GM12878 (cell line): Measurements from ENCODE around the gene PC. TPM values are rescaled to one million over a fixed set of nuclear protein-coding genes. Genes with fewer than 3 reads are reported as not detected.
A peak's percentile ranks its signal among the peaks of the same experiment; 100 is the strongest.

Experiments used
- ATAC-seq: fragments of 200-7000 bp; cut with Tn5 transposase; 3 replicates; pipeline ENCODE4 v1.9.1; 2020; ENCODE audit warnings: mild to moderate bottlenecking, moderate library complexity
- BruUV-seq: library from RNA; stranded (reverse); fragments of 400-500 nt; replicated peaks from 2 replicates; lab custom pipeline; 2021; lab: Mats Ljungman, UMichigan
- CTCF ChIA-PET: fragments of 300-600 bp; sonication (Branson Sonifier 250); formaldehyde crosslinking; extraction: SDS; loops from one replicate; lab custom pipeline; 2021; ENCODE audit warnings: inconsistent platforms; lab: Yijun Ruan, JAX
- POLR2A ChIA-PET: fragments of 350-600 bp; formaldehyde crosslinking; extraction: SDS; loops from one replicate; lab custom pipeline; 2021; ENCODE audit warnings: inconsistent platforms; lab: Charles Lee
- RAD21 ChIA-PET: fragments of 300-600 bp; sonication (Branson Sonifier 250); formaldehyde crosslinking; loops from one replicate; lab custom pipeline; 2023; ENCODE audit warnings: antibody characterized with exemption; ENCODE audit not compliant: unreplicated experiment; lab: Charles Lee
- SMC1A ChIA-PET: fragments of 300-600 bp; sonication (Branson Sonifier 250); formaldehyde crosslinking; loops from one replicate; lab custom pipeline; 2023; ENCODE audit not compliant: unreplicated experiment, uncharacterized antibody; lab: Charles Lee
- DNase-seq: peaks from one replicate; pipeline ENCODE4 v3.0.0-alpha.2; 2011; ENCODE audit warnings: low read depth, low spot score
- FAIRE-seq: peaks from 3 replicates; lab custom pipeline; 2011; peaks lifted over from hg19 to GRCh38; lab: Jason Lieb, UNC
- H2AFZ ChIP-seq: 2 replicates; pipeline ENCODE4 v1.6.0; 2011; ENCODE audit warnings: low read depth, low read length, control low read depth; ENCODE audit not compliant: control insufficient read depth
- H3K27ac ChIP-seq: 2 replicates; pipeline ENCODE4 v1.5.1; 2011; ENCODE audit warnings: control low read depth; ENCODE audit not compliant: control insufficient read depth, insufficient read depth
- H3K27me3 ChIP-seq, 2 experiments: replicated peaks in 1 of 2; 2 replicates each; pipeline versions ENCODE4 v1.6.0 to v1.6.1; 2011; ENCODE audit warnings: low read length in 1 of 2; ENCODE audit not compliant: control insufficient read depth in 2 of 2, insufficient read depth in 2 of 2
- H3K36me3 ChIP-seq, 2 experiments: 2 replicates each; pipeline ENCODE4 v1.5.1; 2011; ENCODE audit warnings: low read length in 1 of 2; ENCODE audit not compliant: control insufficient read depth in 2 of 2, insufficient read depth in 2 of 2
- H3K4me1 ChIP-seq: 2 replicates; pipeline ENCODE4 v1.6.1; 2011; ENCODE audit warnings: mild to moderate bottlenecking, low read length, moderate library complexity, mixed read lengths; ENCODE audit not compliant: control insufficient read depth, insufficient read depth
- H3K4me2 ChIP-seq: 2 replicates; pipeline ENCODE4 v1.6.0; 2011; ENCODE audit warnings: control low read depth; ENCODE audit not compliant: control insufficient read depth, insufficient read depth
- H3K4me3 ChIP-seq: fragments of 200-600 bp; sonication (generic); 2 replicates; pipeline ENCODE4 v1.5.1; 2016
- H3K79me2 ChIP-seq: 2 replicates; pipeline ENCODE4 v1.6.0; 2011; ENCODE audit warnings: low read length; ENCODE audit not compliant: control insufficient read depth, insufficient read depth
- H3K9ac ChIP-seq: 2 replicates; pipeline ENCODE4 v1.8.0; 2011; ENCODE audit warnings: low read length, control low read depth, mixed read lengths; ENCODE audit not compliant: control insufficient read depth, insufficient read depth
- H3K9me3 ChIP-seq: replicated peaks from 3 replicates; pipeline ENCODE4 v1.5.1; 2011; ENCODE audit warnings: mild to moderate bottlenecking, low read length; ENCODE audit not compliant: control insufficient read depth, insufficient read depth
- H4K20me1 ChIP-seq: 2 replicates; pipeline ENCODE4 v1.6.0; 2011; ENCODE audit not compliant: control insufficient read depth, insufficient read depth
- BRCA1 ChIP-seq: IDR thresholded peaks from 2 replicates; pipeline ENCODE4 v1.6.1; 2011; ENCODE audit warnings: low read depth, low read length, improper control_type of control experiment
- CTCF ChIP-seq, 3 experiments: IDR thresholded peaks in 2 of 3; conservative IDR thresholded peaks in 1 of 3; 2 replicates each; pipeline ENCODE4 v1.5.1; 2011; ENCODE audit warnings: low read depth in 3 of 3, low read length in 3 of 3, mild to moderate bottlenecking in 3 of 3, control low read depth in 2 of 3, moderate library complexity in 2 of 3, inconsistent platforms in 1 of 3, mixed read lengths in 1 of 3; ENCODE audit not compliant: control insufficient read depth in 2 of 3, insufficient read depth in 1 of 3; ENCODE audit errors: extremely low read depth in 1 of 3
- IRF4 ChIP-seq: IDR thresholded peaks from 2 replicates; pipeline ENCODE4 v1.6.1; 2011; ENCODE audit warnings: low read depth, low read length
- POLR2A ChIP-seq: IDR thresholded peaks from 2 replicates; pipeline ENCODE4 v1.6.1; 2011; ENCODE audit warnings: low read depth, mild to moderate bottlenecking, low read length
- SPI1 ChIP-seq: IDR thresholded peaks from 2 replicates; pipeline ENCODE4 v1.6.1; 2011; ENCODE audit warnings: low read depth, mild to moderate bottlenecking, low read length, moderate library complexity, borderline replicate concordance; ENCODE audit not compliant: insufficient read depth
- WGBS: methylation state at CpG from one replicate; pipeline ENCODE4 v1.1.6; 2016; ENCODE audit warnings: low lambda C conversion rate; ENCODE audit not compliant: insufficient replicate concordance, insufficient coverage; ENCODE audit errors: missing lambda C conversion rate; 5-methylcytosine and 5-hydroxymethylcytosine counted together
- in situ Hi-C: fragments of 300-500 bp; cut with MboI; formaldehyde crosslinking; loops from 9 replicates; pipeline ENCODE4 v1.14.3; 2018; ENCODE audit warnings: mixed read lengths
- intact Hi-C: fragments of 100-400 bp; cut with micrococcal nuclease; formaldehyde crosslinking; loops from one replicate; pipeline ENCODE4 v1.14.2; 2022; ENCODE audit not compliant: unreplicated experiment
- polyA plus RNA-seq, 11 experiments: library from polyadenylated mRNA; depleted of rRNA in 4 of 11; unstranded in 6 of 11; stranded (reverse) in 5 of 11; fragments of >200 nt; fragmentation: Nextera tagmentation in 4 of 11; fragmentation: Illumina TruSeq in 1 of 11; extraction: Ambion mirVana in 4 of 11; extraction: Trizol in 1 of 11; gene quantifications; 1 replicate in 1 of 11; 2 replicates in 10 of 11; pipeline versions ENCODE4 v1.2.1 to v1.2.3, GENCODE V29; 2011 to 2016; ENCODE audit warnings: inconsistent platforms in 2 of 11, missing spikeins in 2 of 11, low read depth in 1 of 11
- total RNA-seq, 4 experiments: library from RNA; depleted of rRNA in 3 of 4; stranded (reverse); fragments of >200 nt in 3 of 4; fragmentation: Illumina TruSeq in 1 of 4; extraction: Trizol in 1 of 4; gene quantifications; 2 replicates each; pipeline versions ENCODE4 v1.2.1 to v1.2.3, GENCODE V29; 2013 to 2021

PC gene
- total and polyA plus RNA-seq, 10 of the 15 experiments (the other 5 are each of a cell fraction or from before 2014, with no cell fraction given) = 0.22 to 10.3 (median 4.5) TPM

GRCh38 chr11:66851698-66852465, 106.3 kb downstream of the PC start:
- Histone ChIP-seq H3K9me3 (no peaks in the 10 kb centered on the region), H3K4me3 (no peak overlapping the region), H2AFZ (peak overlapping the region; percentile 63), H3K4me2 (no peak overlapping the region), H3K36me3 (peaks cover 0 to under 1% of the 10 kb centered on the region in 2 experiments; a peak in 2 of 4 replicates), H3K79me2 (0 out of 2 replicates have a peak, but pooled peaks cover 2% of the 10 kb centered on the region), H4K20me1 (no peaks in the 10 kb centered on the region), H3K27ac (no peak overlapping the region), H3K27me3 (no peaks in the 10 kb centered on the region), H3K4me1 (peaks cover 6% of the 10 kb centered on the region), H3K9ac (0 out of 2 replicates have a peak overlapping the region, but pooled peaks have one; percentile 27)
- FAIRE-seq (no peak), DNase-seq (no peak), ATAC-seq (peak; percentile 5; the same call in 1 of the 3 replicates)
- intact Hi-C loops (no loop called here), in situ Hi-C loops (no loop called here)
- CTCF ChIA-PET = interaction anchor here (0.6 to 1.2 kb wide), 3 partner anchors 8 to 465 kb away, joined by 3 to 5 read pairs (median 5); no protein-coding TSS in a partner anchor
- WGBS = 41% methylated on average over 26 of the region's 26 CpGs
- POLR2A ChIA-PET = interaction anchor here (0.7 kb wide), 1 partner anchor 9 kb away, joined by 4 read pairs; the partner anchor contains the start of gene RCE1
- SMC1A ChIA-PET = no interaction called here
- RAD21 ChIA-PET = no interaction called here
- TF ChIP-seq CTCF (IDR thresholded peaks at IDR 0.05 in 2 of 3, conservative IDR thresholded peaks at IDR 0.05 in 1 of 3; ENCODE audit: control insufficient read depth in 2 of 3, extremely low read depth in 1 of 3, insufficient read depth in 1 of 3, low read depth in 3 of 3, low read length in 3 of 3) = peak; percentile 16 to 54 (median 46)
- no peak for TF ChIP-seq BRCA1
- TF ChIP-seq POLR2A = peak; percentile 50; the same call in 1 of the 2 replicates
- no peak for TF ChIP-seq IRF4
- TF ChIP-seq SPI1 = peak; percentile 2; the same call in 1 of the 2 replicates
- no TSS peak for BruUV-seq
